Measurements from ENCODE around the gene KLRB1.
"Not testable (repeated sequence)": the region's sequence is repeated elsewhere in the genome, so short reads cannot be mapped to it uniquely, and the experiment has no call there.

GRCh38 chr12:9644985-9645551 lies 37.4 kb upstream of the KLRB1 start:
- TF ChIP-seq CTCF, EZH2phosphoT487 (IDR thresholded peaks at IDR 0.05; ENCODE audit: low read length): not testable (repeated sequence)

Measured in MM.1S (cell line).